ENCODE results near the gene ALKBH8.
"Not testable (repeated sequence)": the region's sequence is repeated elsewhere in the genome, so short reads cannot be mapped to it uniquely, and the experiment has no call there.

Gene ALKBH8

GRCh38 chr11:107577346-107577711 lies 11.8 kb upstream of the ALKBH8 start:
- no peak for DNase-seq

GRCh38 chr11:107576497-107577345 lies 11.2 kb upstream of the ALKBH8 start:
- DNase-seq = not testable (repeated sequence)

GRCh38 chr11:107573438-107573837 lies 7.9 kb upstream of the ALKBH8 start:
- DNase-seq = no peak

DNA sequence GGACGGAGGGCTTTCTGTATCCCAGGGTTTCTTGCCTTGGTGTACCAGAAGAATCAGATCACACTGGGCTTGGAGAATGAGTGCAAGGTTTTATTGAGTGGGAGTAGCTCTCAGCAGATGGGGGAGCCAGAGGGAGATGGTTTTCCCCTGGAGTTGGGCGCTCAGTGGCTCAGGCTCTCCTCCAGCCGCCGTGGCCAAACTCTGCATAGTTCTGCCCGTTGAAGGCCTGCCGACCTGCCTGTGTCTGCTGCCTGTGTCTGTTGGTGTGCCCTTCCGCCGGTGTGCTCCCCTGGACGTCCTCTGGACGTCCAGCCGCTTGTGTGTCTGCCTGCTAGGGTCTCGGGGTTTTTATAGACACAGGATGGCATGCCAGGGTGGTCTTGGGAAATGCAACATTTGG lies 4.5 kb upstream of the ALKBH8 start:
- no peak for DNase-seq

- DNase-seq = no peak
These were observed 2.3 kb upstream of the ALKBH8 start for GRCh38 chr11:107567739-107568335.

DNA sequence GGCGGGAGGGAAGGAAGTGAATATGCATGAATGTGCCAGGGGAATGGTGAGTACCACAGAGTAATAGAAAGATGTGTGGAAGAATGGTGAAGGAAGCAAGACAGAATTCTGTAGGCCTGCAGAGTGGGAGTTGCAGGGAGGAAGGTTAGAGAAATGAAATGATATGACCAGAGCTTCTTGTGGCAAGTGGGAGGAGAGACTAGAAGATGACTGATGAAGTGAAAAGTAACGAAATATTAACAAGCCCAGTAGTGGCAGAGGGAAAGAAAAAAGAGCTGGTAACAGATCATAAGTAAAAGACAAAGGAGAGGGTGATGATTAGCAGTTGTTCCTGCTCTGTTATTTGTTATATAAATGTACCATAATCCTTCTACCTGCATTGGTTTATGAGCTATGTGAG lies 1.0 kb upstream of the ALKBH8 start:
- no peak for DNase-seq

DNA sequence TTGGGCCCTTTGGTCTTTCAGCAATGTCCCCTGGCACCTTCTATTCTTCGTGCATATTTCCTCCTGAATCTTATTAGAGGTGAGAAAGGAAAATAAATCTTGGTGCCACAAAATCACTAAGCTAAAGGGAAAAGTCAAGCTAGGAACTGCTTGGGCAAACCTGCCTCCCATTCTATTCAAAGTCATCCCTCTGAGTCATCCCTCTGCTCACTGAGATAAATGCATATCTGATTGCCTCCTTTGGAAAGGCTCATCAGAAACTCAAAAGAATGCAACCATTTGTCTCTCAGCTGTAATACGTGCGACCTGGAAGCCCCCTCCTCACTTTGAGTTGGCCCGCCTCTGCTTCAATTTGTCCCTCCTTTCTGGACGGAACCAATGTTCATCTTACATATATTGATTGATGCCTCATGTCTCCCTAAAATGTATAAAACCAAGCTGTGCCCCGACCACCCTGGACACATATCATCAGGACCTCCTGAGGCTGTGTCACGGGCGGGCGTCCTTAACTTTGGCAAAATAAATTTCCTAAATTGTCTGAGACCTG lies 493 bp upstream of the ALKBH8 start:
- not testable (repeated sequence) for DNase-seq

DNA sequence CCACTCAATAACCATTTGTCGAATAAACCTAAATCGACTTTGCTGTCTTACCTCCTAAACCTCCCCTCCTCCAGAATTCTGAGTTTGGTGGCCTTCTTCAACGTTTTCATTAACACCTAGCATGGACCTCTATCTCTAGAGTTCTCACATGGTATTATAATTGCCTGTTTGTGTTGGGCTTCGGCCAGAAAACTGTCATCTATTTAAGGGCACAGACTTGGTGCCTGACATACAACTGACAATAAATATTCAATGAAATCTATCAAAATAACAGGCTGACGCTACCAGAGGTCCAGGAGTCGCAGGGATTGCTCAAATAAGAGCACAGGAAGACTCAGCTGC lies 687 bp downstream of the ALKBH8 start:
- no peak for DNase-seq

GRCh38 chr11:107563702-107564101 lies 1.8 kb downstream of the ALKBH8 start:
- DNase-seq = no peak

DNA sequence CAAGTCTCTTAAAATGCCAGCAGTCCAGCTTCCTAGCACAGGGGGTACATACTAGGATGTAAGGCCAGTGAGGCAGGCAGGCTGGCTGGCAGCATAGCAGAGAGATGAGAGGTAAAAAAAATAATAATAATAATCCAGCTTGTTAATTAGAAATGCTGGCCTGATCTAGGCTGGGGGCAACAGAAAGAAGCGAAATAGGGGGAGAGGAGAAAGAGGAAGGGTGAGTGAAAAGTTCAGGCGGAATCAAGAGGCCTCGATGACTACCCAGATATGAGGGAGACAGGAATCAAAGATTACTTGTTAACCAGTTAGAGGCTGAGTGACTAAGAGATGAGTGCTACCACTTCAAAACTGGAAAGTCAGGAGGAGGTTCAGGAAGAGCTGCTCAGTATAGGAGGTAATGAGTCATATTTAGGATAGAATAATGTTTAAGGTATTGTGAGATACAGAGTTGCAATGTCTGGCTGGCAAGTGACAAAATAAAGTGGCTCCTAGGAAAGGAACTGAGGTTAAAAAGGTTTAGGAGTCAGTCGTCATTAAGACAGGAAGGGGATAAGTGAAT lies 2.8 kb downstream of the ALKBH8 start:
- DNase-seq = no peak

DNA sequence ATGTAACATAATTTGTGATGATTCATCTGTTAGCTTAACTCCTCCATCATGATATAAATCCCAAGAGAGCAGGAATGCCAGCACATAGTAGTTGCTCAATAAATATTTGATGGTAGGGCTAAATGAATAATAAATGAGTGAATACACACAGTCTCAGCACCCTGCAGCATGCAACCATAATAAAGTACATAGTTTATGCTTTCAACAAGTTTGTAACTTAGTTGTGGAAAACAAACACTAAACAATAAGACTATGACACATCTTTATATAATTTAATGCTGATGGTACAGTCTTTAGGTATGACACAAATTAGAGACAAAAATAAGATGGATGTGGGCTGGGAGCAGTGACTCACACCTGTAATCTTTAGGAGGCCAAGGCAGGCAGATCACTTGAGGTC lies 3.8 kb downstream of the ALKBH8 start:
- no peak for DNase-seq

- DNase-seq = no peak
These were observed 15.2 kb downstream of the ALKBH8 start for GRCh38 chr11:107550304-107550703.

DNA sequence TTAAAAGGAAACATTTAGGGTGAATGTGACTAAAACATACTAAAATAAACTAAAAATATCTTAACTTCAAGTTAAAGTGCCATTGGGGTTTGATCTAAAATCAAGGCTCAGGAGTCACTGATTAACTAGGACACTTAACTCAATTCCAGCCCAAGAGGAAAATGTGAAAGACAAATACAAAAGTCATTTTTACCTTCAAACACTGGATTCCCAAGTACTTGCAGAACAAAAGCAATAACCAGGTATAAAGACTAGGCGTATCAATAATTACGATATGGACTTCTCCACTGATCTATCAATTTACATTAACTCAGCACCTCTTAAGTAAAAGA lies 15.6 kb downstream of the ALKBH8 start:
- no peak for DNase-seq

GRCh38 chr11:107549253-107549953 lies 16.1 kb downstream of the ALKBH8 start:
- no peak for DNase-seq

DNA sequence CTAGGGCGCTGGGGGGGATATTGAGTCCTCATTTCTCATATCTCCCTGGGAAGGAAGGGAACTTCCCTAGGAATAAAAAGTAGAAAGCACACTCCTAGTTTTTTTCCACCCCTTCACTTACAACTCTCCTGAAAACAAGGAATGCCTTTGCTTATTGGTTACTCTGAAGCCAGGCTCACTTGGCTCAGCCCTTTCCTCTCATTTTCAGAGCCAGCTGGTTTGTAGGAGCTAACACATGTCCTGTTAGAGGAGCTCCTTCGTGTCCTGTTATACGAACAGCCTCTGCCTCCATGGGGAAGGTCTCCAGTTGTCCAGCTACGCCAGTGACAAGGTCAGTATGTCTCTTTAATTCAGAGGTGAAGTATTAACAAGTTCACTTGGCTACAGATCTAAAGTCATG lies 17.6 kb downstream of the ALKBH8 start:
- no peak for DNase-seq

DNA sequence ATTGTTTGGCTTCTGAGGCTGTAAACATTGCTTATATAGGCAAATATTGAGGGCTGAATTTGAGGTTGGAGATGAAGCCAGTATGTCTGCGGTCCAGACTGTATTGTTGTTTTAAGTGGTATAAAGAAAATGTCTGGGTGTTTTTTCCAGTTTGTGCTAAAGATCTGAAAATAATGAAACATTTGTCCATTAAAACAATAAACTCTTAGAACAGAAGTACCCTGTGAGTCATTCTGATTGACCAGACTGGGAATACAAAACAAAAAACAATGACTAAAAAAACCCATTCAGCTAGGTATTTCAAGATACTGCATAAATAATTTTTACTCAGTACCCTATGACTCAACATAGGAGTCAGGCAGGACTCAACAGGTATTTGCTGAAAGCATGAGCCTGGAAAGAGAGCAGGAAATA lies 20.4 kb downstream of the ALKBH8 start:
- DNase-seq = peak; percentile 49

- DNase-seq = no peak
These were observed 26.7 kb downstream of the ALKBH8 start for GRCh38 chr11:107538821-107539220.

DNA sequence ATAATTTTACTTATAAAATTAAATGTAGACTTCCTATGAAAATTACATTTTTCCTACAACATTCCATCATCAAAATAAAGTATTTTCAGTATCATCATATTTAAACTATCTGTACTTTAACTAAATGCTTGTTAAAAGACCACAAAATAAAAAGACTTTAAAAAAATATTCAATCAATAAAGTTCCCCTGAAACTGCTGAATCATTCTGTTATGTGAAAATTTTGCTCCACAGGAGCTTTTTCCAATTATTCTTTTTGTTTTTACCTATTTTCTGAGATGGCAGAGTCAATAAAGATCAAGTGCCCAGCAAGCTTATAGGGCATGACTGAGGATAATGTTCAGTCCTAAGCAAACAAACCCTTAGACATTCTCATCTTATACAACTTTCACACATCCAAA lies 27.3 kb downstream of the ALKBH8 start:
- no peak for DNase-seq

DNA sequence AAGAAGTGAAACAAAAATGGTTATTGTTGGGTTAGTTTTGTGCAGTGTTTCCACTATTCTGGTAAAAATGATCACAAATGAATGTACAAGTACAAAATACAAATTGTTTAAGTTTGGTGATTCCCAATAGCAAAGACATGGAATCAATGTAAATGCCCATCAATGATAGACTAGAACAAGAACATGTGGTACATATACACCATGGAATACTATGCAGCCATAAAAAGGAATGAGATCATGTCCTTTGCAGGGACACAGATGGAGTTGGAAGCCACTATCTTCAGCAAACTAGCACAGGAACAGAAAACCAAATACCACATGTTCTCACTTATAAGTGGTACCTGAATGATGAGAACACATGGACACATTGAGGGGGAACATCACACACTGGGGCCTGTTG lies 28.4 kb downstream of the ALKBH8 start:
- not testable (repeated sequence) for DNase-seq

GRCh38 chr11:107526197-107526596 lies 39.3 kb downstream of the ALKBH8 start:
- DNase-seq = no peak

- DNase-seq = no peak
These were observed 56.7 kb downstream of the ALKBH8 start for GRCh38 chr11:107508858-107509244.

GRCh38 chr11:107508201-107508857 lies 57.2 kb downstream of the ALKBH8 start:
- DNase-seq = no peak

- no peak for DNase-seq
These were observed 59.8 kb downstream of the ALKBH8 start for GRCh38 chr11:107505647-107506225.

Measured in NCI-H1048 (cell line).